GM23248 (cell line): ENCODE measurements around the gene SIGLEC12. TPM values are rescaled to one million over a fixed set of nuclear protein-coding genes. Genes with fewer than 3 reads are reported as not detected.
"Not testable (repeated sequence)": the region's sequence is repeated elsewhere in the genome, so short reads cannot be mapped to it uniquely, and the experiment has no call there.

Source experiments
- DNase-seq: peaks from one replicate; pipeline ENCODE4 v3.0.0-alpha.2; 2015
- H2AFZ ChIP-seq: fragments of 200-600 bp; sonication (generic); 2 replicates; pipeline ENCODE4 v1.6.1; 2016; ENCODE audit warnings: antibody characterized with exemption
- H3F3A ChIP-seq: fragments of 200-600 bp; sonication (generic); 2 replicates; pipeline ENCODE4 v1.6.1; 2016; ENCODE audit warnings: mild to moderate bottlenecking, antibody characterized with exemption, mixed run types; ENCODE audit not compliant: insufficient read depth
- H3K27ac ChIP-seq: fragments of 200-600 bp; sonication (generic); 2 replicates; pipeline ENCODE4 v1.5.1; 2016; ENCODE audit warnings: mild to moderate bottlenecking
- H3K27me3 ChIP-seq: fragments of 200-600 bp; sonication (generic); replicated peaks from 2 replicates; pipeline ENCODE4 v1.6.1; 2016; ENCODE audit warnings: mild to moderate bottlenecking; ENCODE audit not compliant: insufficient read depth
- H3K36me3 ChIP-seq: fragments of 200-600 bp; sonication (generic); 2 replicates; pipeline ENCODE4 v1.6.1; 2016; ENCODE audit warnings: low read depth, mild to moderate bottlenecking
- H3K4me1 ChIP-seq: fragments of 200-600 bp; sonication (generic); 2 replicates; pipeline ENCODE4 v1.6.1; 2016; ENCODE audit warnings: mild to moderate bottlenecking; ENCODE audit not compliant: insufficient read depth
- H3K4me2 ChIP-seq: fragments of 200-600 bp; sonication (generic); one replicate; pipeline ENCODE4 v1.6.1; 2016; ENCODE audit warnings: mild to moderate bottlenecking; ENCODE audit not compliant: unreplicated experiment
- H3K4me3 ChIP-seq: fragments of 200-600 bp; sonication (generic); 2 replicates; pipeline ENCODE4 v1.5.1; 2016; ENCODE audit warnings: mild to moderate bottlenecking
- H3K79me2 ChIP-seq: fragments of 200-600 bp; sonication (generic); 2 replicates; pipeline ENCODE4 v1.6.1; 2016; ENCODE audit warnings: mild to moderate bottlenecking; ENCODE audit not compliant: insufficient read depth
- H3K9ac ChIP-seq: fragments of 200-600 bp; sonication (generic); 2 replicates; pipeline ENCODE4 v1.6.1; 2016; ENCODE audit warnings: mild to moderate bottlenecking
- H3K9me2 ChIP-seq: fragments of 200-600 bp; sonication (generic); 2 replicates; pipeline ENCODE4 v1.6.1; 2016; ENCODE audit warnings: mixed run types, mild to moderate bottlenecking, moderate library complexity; ENCODE audit not compliant: insufficient read depth
- H3K9me3 ChIP-seq: fragments of 200-600 bp; sonication (generic); one replicate; pipeline ENCODE4 v1.6.1; 2017; ENCODE audit warnings: low read depth
- H4K20me1 ChIP-seq: fragments of 200-600 bp; sonication (generic); 2 replicates; pipeline ENCODE4 v1.6.0; 2016; ENCODE audit not compliant: insufficient read depth
- EZH2 ChIP-seq: fragments of 200-600 bp; sonication (generic); IDR thresholded peaks from 2 replicates; pipeline ENCODE4 v1.6.1; 2018; ENCODE audit warnings: antibody characterized with exemption, mild to moderate bottlenecking; ENCODE audit not compliant: insufficient read depth, poor library complexity, severe bottlenecking
- EZH2phosphoT487 ChIP-seq: fragments of 200-600 bp; sonication (generic); IDR thresholded peaks from 2 replicates; pipeline ENCODE4 v1.6.1; 2018; ENCODE audit warnings: antibody characterized with exemption, moderate library complexity, mild to moderate bottlenecking, low read depth; ENCODE audit not compliant: insufficient read depth
- WGBS, 2 experiments: methylation state at CpG; one replicate each; pipeline ENCODE4 v1.1.6; 2015 to 2017; ENCODE audit warnings: low lambda C conversion rate in 2 of 2, low coverage in 1 of 2; ENCODE audit errors: missing lambda C conversion rate in 2 of 2; 5-methylcytosine and 5-hydroxymethylcytosine counted together
- in situ Hi-C: fragments of 300-500 bp; cut with MboI; formaldehyde crosslinking; loops from 2 replicates; pipeline ENCODE4 v1.15.0; 2020
- polyA plus RNA-seq: library from polyadenylated mRNA; unstranded; fragments of >200 nt; fragmentation: Nextera tagmentation; extraction: Ambion mirVana; gene quantifications from 2 replicates; pipeline ENCODE4 v1.2.1, GENCODE V29; 2016
- total RNA-seq: library from RNA; depleted of rRNA; stranded (reverse); fragments of >200 nt; shearing (Covaris generic); gene quantifications from 2 replicates; pipeline ENCODE4 v1.2.3, GENCODE V29; 2014

The SIGLEC12 gene
- total and polyA plus RNA-seq, 2 experiments from 2014 or later, result not detected

- H3K4me3 ChIP-seq, result no peak overlapping the region
- H4K20me1 ChIP-seq, result no peaks in the 10 kb centered on the region
- 36 to 42% methylated on average over 5 of the region's 5 CpGs for WGBS, 2 experiments
- H3K27me3 ChIP-seq, result no peaks in the 10 kb centered on the region
- no peaks in the 10 kb centered on the region for H3K79me2 ChIP-seq
- DNase-seq, result no peak
- H3K9me2 ChIP-seq, result no peaks in the 10 kb centered on the region
- H3K4me1 ChIP-seq, result no peaks in the 10 kb centered on the region
- TF ChIP-seq EZH2phosphoT487, result no peak
- no peak for TF ChIP-seq EZH2
- H2AFZ ChIP-seq, result no peak overlapping the region
- no peaks in the 10 kb centered on the region for H3K9me3 ChIP-seq
- no peaks in the 10 kb centered on the region for H3F3A ChIP-seq
- no peak overlapping the region for H3K9ac ChIP-seq
- H3K27ac ChIP-seq, result no peak overlapping the region
- H3K36me3 ChIP-seq, result no peaks in the 10 kb centered on the region
- in situ Hi-C loops, result no loop called here
- no peak overlapping the region for H3K4me2 ChIP-seq
Observed at GRCh38 chr19:51503286-51503817, 1.8 kb upstream of the SIGLEC12 start.

DNA sequence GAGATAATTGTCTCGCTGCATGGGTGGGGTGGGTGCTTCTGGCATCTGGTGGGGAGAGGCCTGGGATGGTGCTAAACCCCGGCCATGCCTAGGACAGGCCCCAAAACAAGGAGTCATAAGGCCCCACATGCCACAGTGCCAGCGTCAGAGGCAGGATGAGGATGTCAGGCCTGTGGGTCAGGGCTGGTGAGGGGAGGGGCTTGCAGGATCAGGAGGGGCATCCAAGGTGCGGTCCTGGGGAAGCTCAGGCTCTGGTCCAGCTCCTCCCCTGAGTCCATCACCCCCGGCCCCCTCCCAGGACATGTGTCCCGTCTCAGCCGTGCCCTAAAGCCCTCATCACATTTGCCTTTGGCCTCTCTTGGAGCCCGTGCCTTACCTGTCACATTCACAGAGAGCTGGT lies 669 bp downstream of the SIGLEC12 start:
- 20 to 23% methylated on average over 8 of the region's 8 CpGs for WGBS, 2 experiments
- H3K4me1 ChIP-seq, H3K27me3 ChIP-seq, H3K4me2 ChIP-seq, H3K9me2 ChIP-seq, H4K20me1 ChIP-seq, H3F3A ChIP-seq, H3K36me3 ChIP-seq, H3K9me3 ChIP-seq, in situ Hi-C loops, H3K79me2 ChIP-seq, DNase-seq, H3K4me3 ChIP-seq, H2AFZ ChIP-seq, H3K27ac ChIP-seq, H3K9ac ChIP-seq: not testable (repeated sequence)

DNA sequence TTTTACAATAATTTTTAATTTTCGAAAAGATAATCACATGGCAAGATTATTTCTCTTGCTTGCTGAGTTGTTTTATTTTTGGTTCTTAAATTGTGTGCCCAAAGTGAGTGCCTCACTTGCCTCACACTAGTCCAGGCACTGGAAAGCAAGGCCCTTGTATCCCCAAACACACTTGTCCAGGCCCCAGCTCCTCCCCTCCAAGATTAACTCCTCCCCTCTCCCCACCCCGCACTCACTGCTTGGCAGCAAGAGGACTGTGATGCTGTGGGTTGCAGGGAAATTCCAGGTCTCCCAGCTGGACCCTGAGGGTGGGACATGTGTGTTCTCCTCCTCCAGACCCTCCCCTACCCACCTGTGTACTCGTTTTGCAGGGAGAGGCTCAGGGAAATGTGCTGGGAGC lies 3.9 kb downstream of the SIGLEC12 start:
- DNase-seq, result no peak
- no peak for TF ChIP-seq EZH2
- no peak for TF ChIP-seq EZH2phosphoT487
- Histone ChIP-seq H4K20me1 (no peaks in the 10 kb centered on the region), H3K4me2 (no peak overlapping the region), H3K27me3 (no peaks in the 10 kb centered on the region), H3K9me2 (no peaks in the 10 kb centered on the region), H3K9ac (no peak overlapping the region), H3K36me3 (no peaks in the 10 kb centered on the region), H3F3A (no peaks in the 10 kb centered on the region), H3K27ac (no peak overlapping the region), H3K4me3 (no peak overlapping the region), H2AFZ (no peak overlapping the region), H3K79me2 (no peaks in the 10 kb centered on the region), H3K4me1 (no peaks in the 10 kb centered on the region), H3K9me3 (no peaks in the 10 kb centered on the region)
- WGBS, 2 experiments, result 8 to 10% methylated on average over 3 of the region's 3 CpGs
- in situ Hi-C loops, result no loop called here

GRCh38 chr19:51493776-51494175 lies 7.8 kb downstream of the SIGLEC12 start:
- no peaks in the 10 kb centered on the region for H4K20me1 ChIP-seq
- no peak overlapping the region for H3K4me2 ChIP-seq
- H3F3A ChIP-seq, result no peaks in the 10 kb centered on the region
- no peaks in the 10 kb centered on the region for H3K4me1 ChIP-seq
- H3K9me2 ChIP-seq, result no peaks in the 10 kb centered on the region
- WGBS, 2 experiments, result 0% methylated on average over 2 of the region's 2 CpGs
- no peaks in the 10 kb centered on the region for H3K36me3 ChIP-seq
- H3K9me3 ChIP-seq, result no peaks in the 10 kb centered on the region
- no peak overlapping the region for H3K27ac ChIP-seq
- no peak overlapping the region for H2AFZ ChIP-seq
- in situ Hi-C loops, result no loop called here
- H3K79me2 ChIP-seq, result no peaks in the 10 kb centered on the region
- no peaks in the 10 kb centered on the region for H3K27me3 ChIP-seq
- H3K9ac ChIP-seq, result no peak overlapping the region
- no peak for DNase-seq
- TF ChIP-seq EZH2 (no peak), EZH2phosphoT487 (no peak)
- no peak overlapping the region for H3K4me3 ChIP-seq

GRCh38 chr19:51491586-51491985 lies 10.0 kb downstream of the SIGLEC12 start:
- no peaks in the 10 kb centered on the region for H3K4me1 ChIP-seq
- H3K79me2 ChIP-seq, result no peaks in the 10 kb centered on the region
- in situ Hi-C loops, result no loop called here
- H3K27me3 ChIP-seq, result no peaks in the 10 kb centered on the region
- no peaks in the 10 kb centered on the region for H3K9me3 ChIP-seq
- H3K36me3 ChIP-seq, result no peaks in the 10 kb centered on the region
- no peaks in the 10 kb centered on the region for H3F3A ChIP-seq
- H4K20me1 ChIP-seq, result no peaks in the 10 kb centered on the region
- no peak overlapping the region for H3K4me2 ChIP-seq
- no peak for DNase-seq
- H3K4me3 ChIP-seq, result no peak overlapping the region
- H3K9me2 ChIP-seq, result no peaks in the 10 kb centered on the region
- H3K27ac ChIP-seq, result no peak overlapping the region
- no peak overlapping the region for H3K9ac ChIP-seq
- WGBS, 2 experiments, result 13 to 20% methylated on average over 7 of the region's 7 CpGs
- H2AFZ ChIP-seq, result no peak overlapping the region
- TF ChIP-seq EZH2 (no peak), EZH2phosphoT487 (no peak)
